ENCODE data around the gene OST4. TPM values are rescaled to one million over a fixed set of nuclear protein-coding genes. Genes with fewer than 3 reads are reported as not detected.
"Not testable (repeated sequence)": the region's sequence is repeated elsewhere in the genome, so short reads cannot be mapped to it uniquely, and the experiment has no call there.

The OST4 gene
- total and polyA plus RNA-seq, 7 donors, result 244 to 688 (median 413) TPM

DNA sequence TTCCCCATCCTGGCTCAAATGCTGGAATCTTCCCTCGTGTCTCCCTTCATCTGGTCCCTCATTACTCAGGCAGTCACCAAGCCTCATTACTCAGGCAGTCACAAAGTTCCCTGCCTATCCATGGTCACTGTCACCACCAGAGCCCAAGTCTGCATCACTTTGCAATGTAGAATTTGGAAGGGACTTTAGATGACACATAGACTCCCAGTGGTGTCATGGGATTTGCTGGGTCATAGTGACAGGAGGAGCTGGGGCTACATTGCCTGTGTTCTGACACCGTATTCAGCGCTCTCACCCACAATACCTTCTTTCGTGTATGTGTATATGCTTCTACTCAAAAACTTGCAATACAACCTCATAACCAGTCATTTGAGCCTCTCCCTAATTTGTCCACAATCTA lies 4.9 kb upstream of the OST4 start:
- Histone ChIP-seq H3K36me3 (peaks cover 0 to 5% (median 0%) of the 10 kb centered on the region in 4 donors), H3K27ac (peak overlapping the region; percentile 94 to 98 (median 97)), H3K27me3 (no peaks in the 10 kb centered on the region), H3K4me3 (no peak overlapping the region), H3K9me3 (no peaks in the 10 kb centered on the region), H3K4me1 (peaks cover 0 to 81% (median 73%) of the 10 kb centered on the region in 4 donors)
- TF ChIP-seq, protein P1, sequence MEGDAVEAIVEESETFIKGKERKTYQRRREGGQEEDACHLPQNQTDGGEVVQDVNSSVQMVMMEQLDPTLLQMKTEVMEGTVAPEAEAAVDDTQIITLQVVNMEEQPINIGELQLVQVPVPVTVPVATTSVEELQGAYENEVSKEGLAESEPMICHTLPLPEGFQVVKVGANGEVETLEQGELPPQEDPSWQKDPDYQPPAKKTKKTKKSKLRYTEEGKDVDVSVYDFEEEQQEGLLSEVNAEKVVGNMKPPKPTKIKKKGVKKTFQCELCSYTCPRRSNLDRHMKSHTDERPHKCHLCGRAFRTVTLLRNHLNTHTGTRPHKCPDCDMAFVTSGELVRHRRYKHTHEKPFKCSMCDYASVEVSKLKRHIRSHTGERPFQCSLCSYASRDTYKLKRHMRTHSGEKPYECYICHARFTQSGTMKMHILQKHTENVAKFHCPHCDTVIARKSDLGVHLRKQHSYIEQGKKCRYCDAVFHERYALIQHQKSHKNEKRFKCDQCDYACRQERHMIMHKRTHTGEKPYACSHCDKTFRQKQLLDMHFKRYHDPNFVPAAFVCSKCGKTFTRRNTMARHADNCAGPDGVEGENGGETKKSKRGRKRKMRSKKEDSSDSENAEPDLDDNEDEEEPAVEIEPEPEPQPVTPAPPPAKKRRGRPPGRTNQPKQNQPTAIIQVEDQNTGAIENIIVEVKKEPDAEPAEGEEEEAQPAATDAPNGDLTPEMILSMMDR (IDR thresholded peaks at IDR 0.05), result no peak
- TF ChIP-seq POLR2AphosphoS5 (IDR thresholded peaks at IDR 0.05) (no peak), EP300 (IDR thresholded peaks at IDR 0.05) (no peak), POLR2A (IDR thresholded peaks at IDR 0.05) (no peak)
- 66 to 87% methylated on average over 4 of the region's 4 CpGs for WGBS, 2 donors
- DNase-seq, result no peak
- intact Hi-C loops (cut with DNase I), result no loop called here

DNA sequence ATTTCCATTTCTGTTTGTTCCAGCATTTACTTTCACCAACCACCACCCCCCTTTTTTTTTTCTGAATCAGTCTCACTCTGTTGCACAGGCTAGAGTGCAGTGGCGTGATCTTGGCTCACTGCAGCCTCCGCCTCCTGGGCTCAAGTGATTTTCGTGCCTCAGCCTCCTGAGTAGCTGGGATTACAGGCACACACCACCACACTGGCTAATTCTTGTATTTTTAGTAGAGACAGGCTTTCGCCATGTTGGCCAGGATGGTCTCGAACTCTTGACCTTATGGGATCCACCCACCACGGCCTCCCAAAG lies 4.1 kb upstream of the OST4 start:
- H3K4me3 ChIP-seq, result not testable (repeated sequence)
- peaks cover 0 to 77% (median 71%) of the 10 kb centered on the region in 4 donors for H3K4me1 ChIP-seq

DNA sequence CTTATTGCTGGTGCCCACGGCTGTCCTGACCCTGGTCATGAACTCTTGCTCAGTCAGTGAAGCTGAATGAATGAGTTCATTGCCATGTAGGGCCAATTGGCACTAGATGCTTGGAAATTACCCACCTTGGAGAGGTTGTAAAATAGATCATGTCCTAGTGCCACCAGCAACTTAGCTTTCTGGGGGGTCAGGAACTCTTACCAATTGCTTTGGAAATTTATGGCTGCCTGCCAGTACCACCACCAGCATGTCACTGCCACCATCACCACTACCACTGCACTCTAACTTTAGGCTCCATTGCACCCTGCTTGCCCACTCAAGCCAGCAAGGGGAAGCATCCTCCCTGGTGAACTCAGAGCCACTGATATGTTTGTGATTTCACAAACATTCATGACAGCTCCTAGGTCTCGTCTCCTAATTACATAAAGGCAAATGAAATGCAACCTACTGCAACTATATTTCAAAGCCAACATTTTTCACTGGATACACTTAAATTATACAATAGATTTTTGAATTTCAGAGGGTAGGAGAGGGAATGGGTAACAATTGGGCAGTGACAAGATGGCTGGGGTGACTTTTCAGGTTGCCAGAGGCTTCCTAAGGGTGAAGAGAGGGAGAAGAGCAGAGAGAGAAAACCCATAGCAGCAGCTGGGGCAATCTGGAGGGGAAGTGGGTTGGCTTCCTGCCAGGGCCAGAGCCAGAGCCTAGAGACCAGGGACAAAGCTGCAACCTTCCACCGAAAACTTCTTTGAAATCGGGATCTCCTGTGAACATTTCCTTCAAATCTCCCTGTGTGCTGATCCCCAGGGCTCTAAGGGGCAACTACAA lies 3.5 kb upstream of the OST4 start:
- Histone ChIP-seq H3K4me1 (peaks cover 0 to 77% (median 71%) of the 10 kb centered on the region in 4 donors), H3K27ac (peak overlapping the region; percentile 94 to 98 (median 97)), H3K4me3 (no peak overlapping the region), H3K27me3 (no peaks in the 10 kb centered on the region), H3K9me3 (no peaks in the 10 kb centered on the region), H3K36me3 (peaks cover 0 to 3% (median 0%) of the 10 kb centered on the region in 4 donors)
- TF ChIP-seq POLR2A (IDR thresholded peaks at IDR 0.05) (no peak), EP300 (IDR thresholded peaks at IDR 0.05) (no peak), POLR2AphosphoS5 (IDR thresholded peaks at IDR 0.05) (no peak)
- TF ChIP-seq, protein P1 (IDR thresholded peaks at IDR 0.05), result no peak
- intact Hi-C loops (cut with DNase I), result no loop called here
- DNase-seq, result peak; percentile 83
- WGBS, 2 donors, result 36 to 64% methylated on average over 4 of the region's 4 CpGs

More for the DNA sequence above, 4.1 kb upstream of the OST4 start:
- H3K9me3 ChIP-seq; H3K36me3 ChIP-seq; DNase-seq; intact Hi-C loops (cut with DNase I); H3K27me3 ChIP-seq: not testable (repeated sequence)
- WGBS, 2 donors, result 65 to 80% methylated on average over 6 of the region's 6 CpGs
- H3K27ac ChIP-seq, result peak overlapping the region; percentile 94 to 98 (median 97)

DNA sequence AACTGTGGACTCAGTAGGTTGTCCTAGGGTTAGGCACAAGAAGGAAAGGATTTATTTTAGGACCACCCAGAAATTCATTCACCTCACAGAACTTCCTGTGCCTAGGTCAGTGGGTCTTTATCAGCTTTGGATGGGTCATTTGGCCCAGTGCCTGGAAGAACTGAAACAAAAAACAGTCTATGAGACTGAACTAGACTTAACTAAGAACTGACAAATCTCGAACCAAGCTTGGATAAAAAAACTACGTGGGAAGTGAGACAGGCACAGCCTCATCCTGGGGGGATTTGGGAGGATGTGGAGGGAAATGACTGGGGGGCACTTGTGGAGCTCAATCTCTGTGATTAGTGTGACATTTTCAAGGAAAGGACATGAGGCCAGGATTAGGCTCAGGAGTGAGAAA lies 2.3 kb upstream of the OST4 start:
- intact Hi-C loops (cut with DNase I), result no loop called here
- Histone ChIP-seq H3K27me3 (no peaks in the 10 kb centered on the region), H3K36me3 (peaks cover 0 to 15% (median 4%) of the 10 kb centered on the region in 4 donors), H3K27ac (peak overlapping the region; percentile 94 to 98 (median 97)), H3K9me3 (no peaks in the 10 kb centered on the region), H3K4me3 (no peak overlapping the region), H3K4me1 (peaks cover 0 to 83% (median 79%) of the 10 kb centered on the region in 4 donors)
- 61 to 64% methylated on average over 2 of the region's 2 CpGs for WGBS, 2 donors
- TF ChIP-seq, protein P1 (IDR thresholded peaks at IDR 0.05), result no peak
- no peak for TF ChIP-seq POLR2A (IDR thresholded peaks at IDR 0.05)
- TF ChIP-seq POLR2AphosphoS5 (IDR thresholded peaks at IDR 0.05), result no peak
- TF ChIP-seq EP300 (IDR thresholded peaks at IDR 0.05), result no peak
- no peak for DNase-seq

DNA sequence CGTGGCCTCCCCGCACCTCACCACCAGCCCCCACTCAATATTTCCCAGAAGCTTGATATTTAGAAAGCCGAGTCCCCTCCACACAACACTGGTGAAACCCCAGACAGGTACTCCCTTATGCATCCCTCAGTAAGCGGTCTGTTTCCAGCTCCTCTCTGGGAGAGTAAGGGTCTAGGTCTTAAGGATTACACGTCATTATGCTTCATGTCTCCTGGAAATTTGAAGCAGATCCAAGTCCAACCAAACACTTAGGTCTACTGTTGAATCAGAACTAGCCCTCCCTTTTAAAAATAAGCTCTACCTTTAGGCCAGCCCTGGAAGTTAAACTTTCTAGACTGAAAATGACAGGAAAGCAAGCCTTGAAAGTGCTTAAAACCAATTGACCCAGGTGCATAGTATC lies 1.5 kb upstream of the OST4 start:
- TF ChIP-seq, protein P1 (IDR thresholded peaks at IDR 0.05), result no peak
- TF ChIP-seq POLR2A (IDR thresholded peaks at IDR 0.05) (no peak), POLR2AphosphoS5 (IDR thresholded peaks at IDR 0.05) (no peak), EP300 (IDR thresholded peaks at IDR 0.05) (no peak)
- H3K4me3 ChIP-seq, result no peak overlapping the region
- no peak for DNase-seq

More for the DNA sequence above, 1.5 kb upstream of the OST4 start:
- no peaks in the 10 kb centered on the region for H3K9me3 ChIP-seq
- peaks cover 0 to 88% (median 82%) of the 10 kb centered on the region in 4 donors for H3K4me1 ChIP-seq
- 75 to 83% methylated on average over 5 of the region's 5 CpGs for WGBS, 2 donors
- H3K27me3 ChIP-seq, result no peaks in the 10 kb centered on the region
- H3K27ac ChIP-seq, result peak overlapping the region; percentile 94 to 98 (median 97)
- peaks cover 0 to 24% (median 5%) of the 10 kb centered on the region in 4 donors for H3K36me3 ChIP-seq
- intact Hi-C loops (cut with DNase I), result no loop called here

All from sigmoid colon (tissue), 7 donors.